ENCODE data around the gene MTHFD1. TPM values are rescaled to one million over a fixed set of nuclear protein-coding genes. Genes with fewer than 3 reads are reported as not detected.
A peak's percentile ranks its signal among the peaks of the same experiment; 100 is the strongest.

Gene MTHFD1
- total RNA-seq, 1 experiment from 2014 or later: 72.7 TPM

DNA sequence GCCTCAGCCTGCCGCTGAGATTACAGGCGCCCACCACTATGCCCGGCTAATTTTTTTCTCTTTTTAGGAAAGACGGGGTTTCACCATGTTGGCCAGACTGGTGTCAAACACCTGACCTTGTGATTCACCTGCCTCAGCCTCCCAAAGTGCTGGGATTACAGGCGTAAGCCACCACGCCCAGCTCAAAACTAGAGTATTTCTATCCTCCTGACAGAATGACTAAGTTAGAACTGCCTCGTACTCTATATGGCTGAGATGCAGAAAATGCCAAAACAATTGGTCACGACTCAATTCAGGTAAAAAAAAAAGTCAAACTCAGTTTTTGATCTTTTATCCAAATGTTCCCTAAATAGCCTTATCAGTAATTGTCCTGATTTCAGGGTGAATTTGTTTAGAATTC lies 88.3 kb downstream of the MTHFD1 start:
- ChIA-PET POLR2A (no interaction called here), CTCF (interaction anchor here (0.6 to 1.6 kb wide), 5 partner anchors 13 to 415 kb away, joined by 3 to 6 read pairs (median 3); no protein-coding TSS in a partner anchor)
- no TSS peak for BruUV-seq (replicated peaks)
- peaks cover 11% of the 10 kb centered on the region for H3K36me3 Mint-ChIP-seq (ENCODE audit: insufficient read depth, unreplicated experiment)
- DNase-seq (ENCODE audit: unreplicated experiment): no peak
- peaks cover 6% of the 10 kb centered on the region for H3K4me1 Mint-ChIP-seq (ENCODE audit: insufficient read depth, unreplicated experiment)
- no peaks in the 10 kb centered on the region for H3K9me3 Mint-ChIP-seq (ENCODE audit: unreplicated experiment)
- no peak overlapping the region for H3K27ac Mint-ChIP-seq (ENCODE audit: low read depth, unreplicated experiment)
- TF ChIP-seq, protein P1, sequence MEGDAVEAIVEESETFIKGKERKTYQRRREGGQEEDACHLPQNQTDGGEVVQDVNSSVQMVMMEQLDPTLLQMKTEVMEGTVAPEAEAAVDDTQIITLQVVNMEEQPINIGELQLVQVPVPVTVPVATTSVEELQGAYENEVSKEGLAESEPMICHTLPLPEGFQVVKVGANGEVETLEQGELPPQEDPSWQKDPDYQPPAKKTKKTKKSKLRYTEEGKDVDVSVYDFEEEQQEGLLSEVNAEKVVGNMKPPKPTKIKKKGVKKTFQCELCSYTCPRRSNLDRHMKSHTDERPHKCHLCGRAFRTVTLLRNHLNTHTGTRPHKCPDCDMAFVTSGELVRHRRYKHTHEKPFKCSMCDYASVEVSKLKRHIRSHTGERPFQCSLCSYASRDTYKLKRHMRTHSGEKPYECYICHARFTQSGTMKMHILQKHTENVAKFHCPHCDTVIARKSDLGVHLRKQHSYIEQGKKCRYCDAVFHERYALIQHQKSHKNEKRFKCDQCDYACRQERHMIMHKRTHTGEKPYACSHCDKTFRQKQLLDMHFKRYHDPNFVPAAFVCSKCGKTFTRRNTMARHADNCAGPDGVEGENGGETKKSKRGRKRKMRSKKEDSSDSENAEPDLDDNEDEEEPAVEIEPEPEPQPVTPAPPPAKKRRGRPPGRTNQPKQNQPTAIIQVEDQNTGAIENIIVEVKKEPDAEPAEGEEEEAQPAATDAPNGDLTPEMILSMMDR (IDR thresholded peaks at IDR 0.05; ENCODE audit: unreplicated experiment): no peak
- H3K4me3 Mint-ChIP-seq (ENCODE audit: unreplicated experiment): no peak overlapping the region
- intact Hi-C loops (cut with micrococcal nuclease): no loop called here
- H3K27me3 Mint-ChIP-seq (ENCODE audit: insufficient read depth, unreplicated experiment): no peaks in the 10 kb centered on the region

DNA sequence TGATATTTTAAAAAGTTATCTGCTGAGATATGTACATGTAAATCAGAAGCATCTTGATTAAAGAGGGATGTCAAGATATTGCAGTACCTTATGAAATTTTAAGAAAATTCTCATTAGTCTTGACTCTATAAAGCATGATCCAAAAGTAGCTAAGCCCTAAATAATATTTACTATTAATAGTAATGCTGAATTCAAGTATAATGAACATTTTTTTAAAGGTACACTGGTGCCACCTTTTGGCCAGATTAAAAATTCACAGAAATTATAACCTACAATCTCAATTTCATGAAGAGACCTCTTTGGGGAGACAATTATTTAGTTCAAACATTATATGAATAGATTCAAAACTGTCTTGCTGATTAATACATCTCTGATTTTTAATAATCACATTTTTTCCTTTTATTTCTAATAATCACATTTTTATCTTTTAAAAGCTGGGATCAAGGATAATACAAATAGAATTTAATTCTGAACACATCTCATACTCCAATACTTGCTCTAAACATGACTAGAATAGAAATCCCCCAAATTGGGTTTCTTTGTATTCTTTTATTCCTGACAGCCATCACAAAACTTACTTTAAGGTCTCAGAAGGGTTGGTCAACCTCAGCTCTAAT lies 90.6 kb downstream of the MTHFD1 start:
- H3K4me1 Mint-ChIP-seq (ENCODE audit: insufficient read depth, unreplicated experiment): peaks cover 6% of the 10 kb centered on the region
- CTCF ChIA-PET: interaction anchor here (0.8 to 3.2 kb wide), 16 partner anchors 11 to 447 kb away, joined by 3 to 30 read pairs (median 4); no protein-coding TSS in a partner anchor
- no TSS peak for BruUV-seq (replicated peaks)
- no peak overlapping the region for H3K4me3 Mint-ChIP-seq (ENCODE audit: unreplicated experiment)
- TF ChIP-seq, protein P1 (IDR thresholded peaks at IDR 0.05; ENCODE audit: unreplicated experiment): peak; percentile 35
- H3K27ac Mint-ChIP-seq (ENCODE audit: low read depth, unreplicated experiment): no peak overlapping the region
- peak; percentile 40 for DNase-seq (ENCODE audit: unreplicated experiment)
- peaks cover 27% of the 10 kb centered on the region for H3K36me3 Mint-ChIP-seq (ENCODE audit: insufficient read depth, unreplicated experiment)
- intact Hi-C loops (cut with micrococcal nuclease): loop anchor here (1.0 kb wide), 1 partner anchor 134 kb away; no protein-coding TSS in a partner anchor
- POLR2A ChIA-PET: interaction anchor here (1.0 to 1.5 kb wide), 4 partner anchors 15 to 32 kb away, joined by 3 to 4 read pairs (median 3); no protein-coding TSS in a partner anchor
- H3K27me3 Mint-ChIP-seq (ENCODE audit: insufficient read depth, unreplicated experiment): no peaks in the 10 kb centered on the region
- H3K9me3 Mint-ChIP-seq (ENCODE audit: unreplicated experiment): no peaks in the 10 kb centered on the region

DNA sequence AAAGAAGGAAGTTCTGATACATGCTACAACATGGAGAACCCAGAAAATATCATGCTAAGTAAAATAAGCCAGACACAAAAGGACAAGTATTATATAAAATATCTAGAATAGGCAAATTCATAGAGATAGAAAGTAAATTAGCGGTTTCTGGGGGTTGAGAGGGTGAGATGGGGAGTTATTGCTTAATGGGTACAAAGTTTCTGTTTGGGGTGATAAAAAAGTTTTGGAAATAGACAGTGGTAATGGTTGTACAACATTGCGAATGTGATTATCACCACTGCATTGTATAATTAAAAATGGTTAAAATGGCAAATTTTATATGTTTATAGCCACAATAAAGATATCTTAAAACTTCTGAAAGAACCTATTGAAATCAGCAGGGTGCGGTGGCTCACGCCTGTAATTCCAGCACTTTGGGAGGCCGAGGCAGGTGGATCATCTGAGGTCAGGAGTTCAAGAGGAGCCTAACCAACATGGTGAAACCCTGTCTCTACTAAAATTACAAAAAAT lies 100.5 kb downstream of the MTHFD1 start:
- intact Hi-C loops (cut with micrococcal nuclease): no loop called here
- BruUV-seq (replicated peaks): no TSS peak
- Mint-ChIP-seq H3K27ac (ENCODE audit: low read depth, unreplicated experiment) (no peak overlapping the region), H3K9me3 (ENCODE audit: unreplicated experiment) (no peaks in the 10 kb centered on the region), H3K27me3 (ENCODE audit: insufficient read depth, unreplicated experiment) (no peaks in the 10 kb centered on the region), H3K4me1 (ENCODE audit: insufficient read depth, unreplicated experiment) (no peaks in the 10 kb centered on the region), H3K36me3 (ENCODE audit: insufficient read depth, unreplicated experiment) (peaks cover 59% of the 10 kb centered on the region), H3K4me3 (ENCODE audit: unreplicated experiment) (no peak overlapping the region)
- TF ChIP-seq, protein P1 (IDR thresholded peaks at IDR 0.05; ENCODE audit: unreplicated experiment): no peak
- no peak for DNase-seq (ENCODE audit: unreplicated experiment)
- CTCF ChIA-PET: interaction anchor here (1.1 to 1.4 kb wide), 4 partner anchors 9 to 23 kb away, joined by 3 to 7 read pairs (median 4); no protein-coding TSS in a partner anchor
- POLR2A ChIA-PET: interaction anchor here (5.9 kb wide), 1 partner anchor 13 kb away, joined by 36 read pairs; the partner anchor contains the start of gene ZBTB25

DNA sequence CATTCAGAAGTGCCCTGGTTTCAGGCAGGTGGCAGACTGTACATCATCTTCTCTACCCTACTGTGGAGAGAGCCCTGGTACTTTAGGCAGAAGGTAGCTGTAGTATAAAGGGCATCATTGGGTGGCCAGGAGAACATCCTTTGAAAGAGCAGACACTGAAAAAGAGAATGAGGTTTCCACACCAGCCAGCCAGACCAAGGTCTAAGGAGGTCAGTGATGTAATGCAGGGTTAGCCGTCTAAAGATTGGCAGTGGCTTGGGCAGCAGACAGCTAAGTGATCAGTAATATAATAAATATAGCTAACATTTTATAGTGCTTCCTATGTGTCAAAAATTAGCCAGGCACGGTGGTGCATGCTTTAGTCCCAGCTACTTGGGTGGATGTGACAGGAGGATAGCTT lies 103.5 kb downstream of the MTHFD1 start:
- CTCF ChIA-PET: interaction anchor here (0.6 to 2.7 kb wide), 6 partner anchors 9 to 291 kb away, joined by 3 to 12 read pairs (median 4); no protein-coding TSS in a partner anchor

More for the DNA sequence above, 103.5 kb downstream of the MTHFD1 start:
- TF ChIP-seq, protein P1 (IDR thresholded peaks at IDR 0.05; ENCODE audit: unreplicated experiment): no peak
- H3K27me3 Mint-ChIP-seq (ENCODE audit: insufficient read depth, unreplicated experiment): no peaks in the 10 kb centered on the region
- no peak overlapping the region for H3K27ac Mint-ChIP-seq (ENCODE audit: low read depth, unreplicated experiment)
- peaks cover 46% of the 10 kb centered on the region for H3K36me3 Mint-ChIP-seq (ENCODE audit: insufficient read depth, unreplicated experiment)
- BruUV-seq (replicated peaks): no TSS peak
- intact Hi-C loops (cut with micrococcal nuclease): no loop called here
- H3K4me3 Mint-ChIP-seq (ENCODE audit: unreplicated experiment): no peak overlapping the region
- H3K4me1 Mint-ChIP-seq (ENCODE audit: insufficient read depth, unreplicated experiment): no peaks in the 10 kb centered on the region
- H3K9me3 Mint-ChIP-seq (ENCODE audit: unreplicated experiment): no peaks in the 10 kb centered on the region
- DNase-seq (ENCODE audit: unreplicated experiment): no peak
- POLR2A ChIA-PET: interaction anchor here (5.9 kb wide), 1 partner anchor 10 kb away, joined by 36 read pairs; the partner anchor contains the start of gene ZBTB25

Data from MCF 10A (cell line).